Measurements from ENCODE around the gene SCN5A. TPM values are rescaled to one million over a fixed set of nuclear protein-coding genes. Genes with fewer than 3 reads are reported as not detected.

Gene SCN5A
- total RNA-seq, 1 experiment from 2014 or later, result 0.69 TPM

GRCh38 chr3:38653685-38654537, 4.4 kb upstream of the SCN5A start:
- H3K4me3 ChIP-seq (ENCODE audit: low read depth in 2 of 2, low read length in 2 of 2), result no peak overlapping the region
- no peaks in the 10 kb centered on the region for H3K9me3 ChIP-seq (ENCODE audit: control insufficient read depth, insufficient read depth, low read depth, low read length)
- ATAC-seq (no peak), DNase-seq (ENCODE audit: low read depth, low spot score) (no peak)
- peaks cover 2% of the 10 kb centered on the region; the same call in 1 of the 2 replicates for H3K27me3 ChIP-seq (ENCODE audit: control insufficient read depth, insufficient read depth, low read length)
- no peak overlapping the region for H3K27ac ChIP-seq (ENCODE audit: low read length)
- H3K36me3 ChIP-seq (ENCODE audit: control insufficient read depth, insufficient read depth, low read length), result no peaks in the 10 kb centered on the region; the same call in 1 of the 2 replicates
- CTCF ChIA-PET, result no interaction called here
- POLR2A ChIA-PET, result no interaction called here
- in situ Hi-C loops (cut with HindIII; ENCODE audit: low pct_unique_long_range_greater_than_20kb, low sequenced_read_pairs) (loop anchor here (25.0 kb wide), 1 partner anchor 142 kb away; no protein-coding TSS in a partner anchor), intact Hi-C loops (cut with micrococcal nuclease; ENCODE audit: unreplicated experiment) (no loop called here)
- no peak for TF ChIP-seq CTCF (IDR thresholded peaks at IDR 0.05)
- no peak for TF ChIP-seq TCF7L2 (IDR thresholded peaks at IDR 0.05; ENCODE audit: low read depth, low read length)
- no peak for TF ChIP-seq REST (IDR thresholded peaks at IDR 0.05; ENCODE audit: insufficient read depth in 1 of 2, low read depth in 2 of 2, low read length in 1 of 2)
- no peak for TF ChIP-seq POLR2AphosphoS5 (IDR thresholded peaks at IDR 0.05; ENCODE audit: low read depth, low read length)
- TF ChIP-seq SIN3A (IDR thresholded peaks at IDR 0.05; ENCODE audit: borderline replicate concordance, insufficient read depth, low read depth, low read length), result no peak
- no peaks in the 10 kb centered on the region for H3K4me1 ChIP-seq (ENCODE audit: control insufficient read depth, insufficient read depth, low read length)
- BruUV-seq (replicated peaks), result no TSS peak

- Histone ChIP-seq H3K27me3 (ENCODE audit: control insufficient read depth, insufficient read depth, low read length) (peaks cover 2% of the 10 kb centered on the region; the same call in 1 of the 2 replicates), H3K27ac (ENCODE audit: low read length) (no peak overlapping the region), H3K9me3 (ENCODE audit: control insufficient read depth, insufficient read depth, low read depth, low read length) (no peaks in the 10 kb centered on the region), H3K4me1 (ENCODE audit: control insufficient read depth, insufficient read depth, low read length) (no peaks in the 10 kb centered on the region), H3K36me3 (ENCODE audit: control insufficient read depth, insufficient read depth, low read length) (no peaks in the 10 kb centered on the region; the same call in 1 of the 2 replicates), H3K4me3 (ENCODE audit: low read depth in 2 of 2, low read length in 2 of 2) (no peak overlapping the region)
- CTCF ChIA-PET, result no interaction called here
- ATAC-seq (no peak), DNase-seq (ENCODE audit: low read depth, low spot score) (no peak)
- POLR2A ChIA-PET, result no interaction called here
- in situ Hi-C loops (cut with HindIII; ENCODE audit: low pct_unique_long_range_greater_than_20kb, low sequenced_read_pairs), result loop anchor here (25.0 kb wide), 1 partner anchor 141 kb away; no protein-coding TSS in a partner anchor
- intact Hi-C loops (cut with micrococcal nuclease; ENCODE audit: unreplicated experiment), result no loop called here
- BruUV-seq (replicated peaks), result no TSS peak
- no peak for TF ChIP-seq POLR2AphosphoS5 (IDR thresholded peaks at IDR 0.05; ENCODE audit: low read depth, low read length)
- TF ChIP-seq TCF7L2 (IDR thresholded peaks at IDR 0.05; ENCODE audit: low read depth, low read length), result no peak
- TF ChIP-seq REST (IDR thresholded peaks at IDR 0.05; ENCODE audit: insufficient read depth in 1 of 2, low read depth in 2 of 2, low read length in 1 of 2), result no peak
- TF ChIP-seq CTCF (IDR thresholded peaks at IDR 0.05), result no peak
- no peak for TF ChIP-seq SIN3A (IDR thresholded peaks at IDR 0.05; ENCODE audit: borderline replicate concordance, insufficient read depth, low read depth, low read length)
These were observed 3.4 kb upstream of the SCN5A start for GRCh38 chr3:38652934-38653333.

Measured in Panc1 (cell line).